Activated naive CD4-positive, alpha-beta T cell treated with anti-CD3 and anti-CD28 coated beads, Interleukin-2, amount 50 U/mL, for 24 hours (primary cell): Measurements from ENCODE around the gene LTBP1.
"Not testable (repeated sequence)": the region's sequence is repeated elsewhere in the genome, so short reads cannot be mapped to it uniquely, and the experiment has no call there.

Experiments used
- H3K27ac Mint-ChIP-seq: one replicate; pipeline ENCODE4 v1.8.0; 2021; ENCODE audit warnings: mild to moderate bottlenecking, mixed read lengths
- H3K27me3 Mint-ChIP-seq: one replicate; pipeline ENCODE4 v1.8.0; 2021; ENCODE audit warnings: mixed read lengths
- H3K36me3 Mint-ChIP-seq: one replicate; pipeline ENCODE4 v1.8.0; 2021; ENCODE audit warnings: mixed read lengths
- H3K4me1 Mint-ChIP-seq: one replicate; pipeline ENCODE4 v1.8.0; 2021; ENCODE audit warnings: mixed read lengths
- H3K4me3 Mint-ChIP-seq: one replicate; pipeline ENCODE4 v1.8.0; 2021; ENCODE audit warnings: mild to moderate bottlenecking, mixed read lengths
- H3K9me3 Mint-ChIP-seq: one replicate; pipeline ENCODE4 v1.8.0; 2021; ENCODE audit warnings: mixed read lengths

The LTBP1 gene, protein sequence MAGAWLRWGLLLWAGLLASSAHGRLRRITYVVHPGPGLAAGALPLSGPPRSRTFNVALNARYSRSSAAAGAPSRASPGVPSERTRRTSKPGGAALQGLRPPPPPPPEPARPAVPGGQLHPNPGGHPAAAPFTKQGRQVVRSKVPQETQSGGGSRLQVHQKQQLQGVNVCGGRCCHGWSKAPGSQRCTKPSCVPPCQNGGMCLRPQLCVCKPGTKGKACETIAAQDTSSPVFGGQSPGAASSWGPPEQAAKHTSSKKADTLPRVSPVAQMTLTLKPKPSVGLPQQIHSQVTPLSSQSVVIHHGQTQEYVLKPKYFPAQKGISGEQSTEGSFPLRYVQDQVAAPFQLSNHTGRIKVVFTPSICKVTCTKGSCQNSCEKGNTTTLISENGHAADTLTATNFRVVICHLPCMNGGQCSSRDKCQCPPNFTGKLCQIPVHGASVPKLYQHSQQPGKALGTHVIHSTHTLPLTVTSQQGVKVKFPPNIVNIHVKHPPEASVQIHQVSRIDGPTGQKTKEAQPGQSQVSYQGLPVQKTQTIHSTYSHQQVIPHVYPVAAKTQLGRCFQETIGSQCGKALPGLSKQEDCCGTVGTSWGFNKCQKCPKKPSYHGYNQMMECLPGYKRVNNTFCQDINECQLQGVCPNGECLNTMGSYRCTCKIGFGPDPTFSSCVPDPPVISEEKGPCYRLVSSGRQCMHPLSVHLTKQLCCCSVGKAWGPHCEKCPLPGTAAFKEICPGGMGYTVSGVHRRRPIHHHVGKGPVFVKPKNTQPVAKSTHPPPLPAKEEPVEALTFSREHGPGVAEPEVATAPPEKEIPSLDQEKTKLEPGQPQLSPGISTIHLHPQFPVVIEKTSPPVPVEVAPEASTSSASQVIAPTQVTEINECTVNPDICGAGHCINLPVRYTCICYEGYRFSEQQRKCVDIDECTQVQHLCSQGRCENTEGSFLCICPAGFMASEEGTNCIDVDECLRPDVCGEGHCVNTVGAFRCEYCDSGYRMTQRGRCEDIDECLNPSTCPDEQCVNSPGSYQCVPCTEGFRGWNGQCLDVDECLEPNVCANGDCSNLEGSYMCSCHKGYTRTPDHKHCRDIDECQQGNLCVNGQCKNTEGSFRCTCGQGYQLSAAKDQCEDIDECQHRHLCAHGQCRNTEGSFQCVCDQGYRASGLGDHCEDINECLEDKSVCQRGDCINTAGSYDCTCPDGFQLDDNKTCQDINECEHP (N-terminal part only)

DNA sequence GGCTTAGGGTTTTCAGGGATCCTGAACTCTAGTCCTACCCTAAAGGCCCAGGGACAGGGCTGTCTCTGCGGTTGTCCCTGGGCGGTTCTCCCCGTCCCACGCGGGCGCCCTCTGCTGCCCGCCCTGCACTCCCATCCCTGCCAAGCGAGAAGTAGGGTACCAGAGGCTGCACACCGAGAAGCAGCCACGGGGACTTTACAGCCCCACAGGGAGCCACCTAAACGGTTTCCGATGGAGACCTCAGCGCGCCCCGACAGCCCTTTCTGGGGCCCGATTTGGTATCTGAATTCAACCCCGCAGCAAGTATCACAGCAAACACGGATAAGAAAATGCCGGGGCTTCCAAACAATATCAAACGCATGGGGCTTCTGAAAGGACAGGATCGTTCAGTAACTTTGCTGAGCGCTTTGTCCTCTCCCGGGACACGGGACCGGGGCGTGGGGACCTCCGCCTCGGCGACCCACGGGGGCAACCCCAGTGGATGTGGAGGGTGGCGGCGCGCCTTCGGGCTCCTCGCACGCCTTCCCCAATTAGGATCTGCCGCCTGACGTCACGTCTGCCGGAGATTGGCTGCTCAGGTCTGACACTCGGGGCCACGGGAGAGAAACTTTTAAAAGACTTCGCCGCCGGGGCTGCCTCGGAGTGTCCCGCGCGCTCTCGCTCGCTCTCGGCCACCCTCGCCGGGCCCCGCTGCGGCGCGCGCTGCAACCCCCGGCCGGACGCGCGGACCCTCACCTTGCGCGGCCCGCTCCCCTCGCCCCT, at the start of gene LTBP1:
Gene LTBP1, plus strand, starts transcription at position 640 of the 762 bp plus-strand sequence. CDS start 372 bp downstream, outside the sequence.
- Mint-ChIP-seq H3K9me3 (no peaks in the 10 kb centered on the region), H3K4me1 (peaks cover 5% of the 10 kb centered on the region), H3K27ac (no peak within 1 kb of the TSS), H3K27me3 (peaks cover 20% of the 10 kb centered on the region), H3K36me3 (no peaks in the 10 kb centered on the region), H3K4me3 (peak within 1 kb of the TSS; percentile 77)

DNA sequence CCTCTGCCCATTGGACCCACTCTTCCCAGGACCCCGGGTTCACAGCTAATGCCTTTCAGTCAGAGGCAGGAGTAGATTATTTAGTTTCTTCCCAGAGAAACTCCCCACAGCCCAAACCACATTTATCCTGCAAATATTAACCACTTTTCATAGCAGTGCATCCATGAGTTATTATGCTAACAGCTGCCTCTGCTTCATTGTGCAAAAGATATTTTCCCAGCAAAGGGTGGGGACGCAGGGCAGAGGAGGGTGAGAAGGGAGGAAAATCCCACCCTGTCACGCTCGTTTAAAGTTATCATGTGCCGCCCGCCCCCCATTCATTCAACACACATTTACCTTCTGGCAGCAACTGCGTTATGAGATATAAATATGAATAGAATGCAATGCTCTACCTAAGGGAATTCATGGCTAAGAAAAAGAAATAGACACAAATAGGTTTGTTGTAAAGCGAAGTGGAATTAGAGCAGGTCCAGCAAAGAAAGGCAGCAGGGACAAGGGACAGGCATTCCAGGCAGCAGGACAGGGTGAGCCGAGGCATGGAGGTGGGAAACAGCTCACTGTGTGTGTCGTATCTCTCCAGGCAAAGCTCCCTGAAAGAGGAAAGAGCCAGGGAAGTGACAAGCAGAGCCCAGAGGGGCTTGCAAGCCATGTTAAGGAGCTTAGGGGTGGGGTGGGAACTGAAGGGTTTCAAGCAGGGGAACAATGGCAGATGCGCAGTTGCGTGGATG, 46.3 kb upstream of the LTBP1 start:
- no peak overlapping the region for H3K4me3 Mint-ChIP-seq
- H3K27me3 Mint-ChIP-seq = peaks cover 8% of the 10 kb centered on the region
- peaks cover under 1% of the 10 kb centered on the region for H3K36me3 Mint-ChIP-seq
- H3K4me1 Mint-ChIP-seq = peaks cover 4% of the 10 kb centered on the region
- no peak overlapping the region for H3K27ac Mint-ChIP-seq
- H3K9me3 Mint-ChIP-seq = peaks cover 2% of the 10 kb centered on the region

DNA sequence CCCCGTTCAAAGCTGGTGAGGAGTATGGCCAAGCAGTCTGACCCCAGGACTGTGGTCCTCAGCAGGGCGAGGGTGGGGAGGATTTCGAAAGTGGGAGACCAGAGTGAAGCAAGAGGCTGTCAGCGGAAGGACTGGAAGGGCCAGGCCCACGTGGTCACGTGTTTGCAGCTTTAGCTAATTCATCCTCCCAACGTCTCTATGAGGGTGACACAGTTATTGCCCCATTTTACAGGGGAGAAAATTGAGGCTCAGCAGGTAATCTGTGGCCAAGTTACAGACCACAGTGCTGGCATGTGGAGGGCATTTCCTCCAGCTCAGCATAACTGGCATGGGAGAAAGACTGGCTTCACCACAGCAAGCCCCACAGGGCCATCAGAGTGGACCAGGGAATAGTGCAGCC, 45.4 kb upstream of the LTBP1 start:
- Mint-ChIP-seq H3K4me3 (no peak overlapping the region), H3K27ac (no peak overlapping the region), H3K9me3 (peaks cover 9% of the 10 kb centered on the region), H3K4me1 (no peaks in the 10 kb centered on the region), H3K36me3 (peaks cover 1% of the 10 kb centered on the region), H3K27me3 (peaks cover 10% of the 10 kb centered on the region)

DNA sequence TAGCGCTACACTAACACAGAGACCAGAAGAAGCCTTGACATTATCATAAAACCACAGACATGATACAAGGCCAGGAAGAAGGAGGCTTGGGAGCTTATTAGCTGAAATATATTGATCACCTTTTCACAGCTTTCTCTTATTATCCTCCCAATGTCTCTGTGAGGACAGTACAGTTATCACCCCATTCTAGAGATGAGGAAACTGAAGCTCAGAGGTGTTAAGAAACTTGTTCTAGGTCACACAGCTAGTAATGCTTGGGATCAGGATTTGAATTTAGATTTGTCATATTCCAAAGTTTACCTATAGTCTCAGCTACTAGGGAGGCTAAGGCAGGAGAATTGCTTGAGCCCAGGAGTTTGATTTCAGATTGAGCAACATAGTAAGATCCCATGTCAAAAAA, 44.6 kb upstream of the LTBP1 start:
- peaks cover 9% of the 10 kb centered on the region for H3K9me3 Mint-ChIP-seq

DNA sequence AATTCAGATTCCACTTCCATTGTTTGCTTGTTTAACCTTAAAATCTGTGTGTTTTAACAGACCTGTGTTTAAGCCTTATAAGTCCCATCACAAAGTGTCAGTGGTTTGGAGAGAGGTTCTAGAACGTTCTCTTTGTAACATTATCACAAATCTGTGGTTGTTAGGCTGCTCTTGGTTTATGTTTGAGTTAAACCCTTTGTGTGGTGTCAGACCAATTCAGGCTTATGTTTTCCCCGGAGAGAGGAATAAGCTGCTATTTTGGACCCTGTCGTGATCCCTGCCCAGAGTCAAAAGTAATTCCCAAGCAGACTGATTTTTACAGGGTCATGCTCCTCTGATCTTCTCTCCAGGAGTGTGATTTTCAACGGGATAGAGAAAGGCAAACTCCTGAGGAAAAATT, 43.8 kb upstream of the LTBP1 start:
- H3K4me1 Mint-ChIP-seq = no peaks in the 10 kb centered on the region
- H3K4me3 Mint-ChIP-seq = no peak overlapping the region
- peaks cover 9% of the 10 kb centered on the region for H3K9me3 Mint-ChIP-seq
- H3K27ac Mint-ChIP-seq = no peak overlapping the region
- H3K36me3 Mint-ChIP-seq = peaks cover 1% of the 10 kb centered on the region
- peaks cover 7% of the 10 kb centered on the region for H3K27me3 Mint-ChIP-seq

More for the DNA sequence above, 44.6 kb upstream of the LTBP1 start:
- peaks cover 1% of the 10 kb centered on the region for H3K36me3 Mint-ChIP-seq
- no peak overlapping the region for H3K4me3 Mint-ChIP-seq
- H3K27me3 Mint-ChIP-seq = peaks cover 8% of the 10 kb centered on the region
- H3K4me1 Mint-ChIP-seq = no peaks in the 10 kb centered on the region
- no peak overlapping the region for H3K27ac Mint-ChIP-seq

DNA sequence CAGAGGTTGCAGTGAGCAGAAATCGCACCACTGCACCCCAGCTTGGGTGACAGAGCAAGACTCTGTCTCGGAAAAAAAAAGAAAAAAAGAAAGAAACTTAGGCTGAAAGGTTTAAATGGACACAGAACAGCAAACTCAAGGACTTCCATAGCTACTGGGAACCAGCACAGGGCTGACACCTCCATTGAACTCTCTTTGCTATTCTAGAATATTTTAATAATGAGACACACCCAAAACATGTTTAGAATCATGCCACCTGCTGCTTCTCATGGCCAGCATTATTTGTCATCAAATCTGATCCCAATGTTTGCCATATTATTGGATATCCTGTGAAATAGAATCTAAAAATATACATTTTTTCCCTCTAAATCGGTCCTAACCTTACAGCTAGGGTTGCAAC, 42.7 kb upstream of the LTBP1 start:
- H3K27ac Mint-ChIP-seq = no peak overlapping the region
- peaks cover 9% of the 10 kb centered on the region for H3K9me3 Mint-ChIP-seq
- H3K4me3 Mint-ChIP-seq = no peak overlapping the region
- no peaks in the 10 kb centered on the region for H3K4me1 Mint-ChIP-seq
- H3K36me3 Mint-ChIP-seq = peaks cover 1% of the 10 kb centered on the region
- H3K27me3 Mint-ChIP-seq = peaks cover 6% of the 10 kb centered on the region

DNA sequence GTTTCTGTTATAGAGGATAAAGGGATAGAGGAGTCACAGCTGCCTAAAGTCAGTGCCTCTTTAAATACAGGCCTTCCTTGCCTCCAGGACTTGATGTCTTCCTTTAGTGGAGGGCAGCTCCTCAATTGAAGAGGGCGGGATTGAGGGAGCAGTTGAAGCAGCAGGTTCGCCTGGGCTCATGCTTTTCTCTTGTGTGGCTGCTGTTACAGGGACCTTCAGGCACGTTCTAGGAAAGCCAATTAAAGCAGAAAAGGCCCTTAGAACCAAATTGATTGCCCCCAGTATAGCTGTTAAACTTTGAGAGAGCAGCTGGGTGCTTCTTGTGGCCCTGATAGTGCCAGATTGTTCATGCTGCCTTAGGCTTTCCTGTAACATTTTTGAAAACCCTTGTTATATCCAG, 42.0 kb upstream of the LTBP1 start:
- Mint-ChIP-seq H3K27ac (no peak overlapping the region), H3K9me3 (peaks cover 9% of the 10 kb centered on the region), H3K27me3 (peaks cover 6% of the 10 kb centered on the region), H3K36me3 (peaks cover 1% of the 10 kb centered on the region), H3K4me3 (no peak overlapping the region), H3K4me1 (no peaks in the 10 kb centered on the region)

DNA sequence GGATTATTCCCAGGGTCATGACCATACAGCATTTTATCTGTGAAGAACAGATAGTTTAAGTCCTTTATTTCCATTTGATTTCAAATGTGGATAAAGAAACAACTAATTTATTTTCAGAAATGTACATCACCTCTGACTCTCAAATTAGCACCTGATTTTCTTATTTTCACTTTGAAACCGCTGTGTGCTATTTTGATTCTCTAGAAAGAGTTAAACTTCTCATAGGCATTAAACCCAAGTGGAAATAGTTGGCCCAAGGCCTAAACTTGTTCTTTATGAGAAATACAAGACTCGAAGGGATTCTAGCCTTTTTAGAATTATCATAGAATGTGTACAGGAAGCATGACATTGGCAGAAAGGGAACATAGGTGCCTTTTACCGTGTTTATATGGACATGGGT, 41.5 kb upstream of the LTBP1 start:
- H3K9me3 Mint-ChIP-seq = peaks cover 9% of the 10 kb centered on the region
- H3K4me1 Mint-ChIP-seq = no peaks in the 10 kb centered on the region
- H3K27ac Mint-ChIP-seq = no peak overlapping the region
- peaks cover 1% of the 10 kb centered on the region for H3K36me3 Mint-ChIP-seq
- H3K4me3 Mint-ChIP-seq = no peak overlapping the region
- H3K27me3 Mint-ChIP-seq = peaks cover 6% of the 10 kb centered on the region

DNA sequence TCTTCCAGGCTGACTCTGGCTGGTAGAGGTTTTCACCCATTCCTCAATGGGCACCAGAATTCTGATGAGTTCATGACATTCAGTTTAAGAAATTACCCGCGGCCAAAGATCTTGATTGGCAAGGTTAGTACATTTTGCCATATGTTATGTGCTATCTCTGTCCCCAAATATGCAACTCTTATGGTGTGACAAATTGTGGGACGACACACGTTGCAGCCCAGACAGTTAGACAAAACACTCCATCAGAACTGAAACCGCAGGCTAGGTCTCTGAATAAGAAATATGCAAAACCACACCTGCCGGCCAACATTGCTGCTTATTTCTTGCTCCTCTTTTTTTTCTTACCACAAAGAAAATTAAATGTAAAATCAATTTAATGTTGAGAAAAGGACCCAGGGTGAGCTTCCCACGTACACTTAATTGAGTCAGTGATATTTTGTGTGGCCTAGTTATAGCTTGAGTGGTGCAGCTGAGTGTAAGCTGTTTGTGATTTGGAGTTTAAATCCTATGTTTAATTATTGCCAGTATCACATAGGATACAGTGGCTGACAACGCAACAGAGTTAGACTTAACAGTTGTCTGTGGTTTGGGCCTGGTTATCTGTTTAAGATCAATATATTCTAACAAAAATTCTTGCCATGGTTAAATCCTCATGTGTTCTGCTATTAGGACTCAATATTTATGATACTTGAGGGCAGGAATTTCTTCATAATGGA, 35.7 kb upstream of the LTBP1 start:
- peaks cover under 1% of the 10 kb centered on the region for H3K9me3 Mint-ChIP-seq
- H3K4me1 Mint-ChIP-seq = no peaks in the 10 kb centered on the region
- no peaks in the 10 kb centered on the region for H3K27me3 Mint-ChIP-seq
- H3K4me3 Mint-ChIP-seq = no peak overlapping the region
- H3K36me3 Mint-ChIP-seq = no peaks in the 10 kb centered on the region
- no peak overlapping the region for H3K27ac Mint-ChIP-seq

DNA sequence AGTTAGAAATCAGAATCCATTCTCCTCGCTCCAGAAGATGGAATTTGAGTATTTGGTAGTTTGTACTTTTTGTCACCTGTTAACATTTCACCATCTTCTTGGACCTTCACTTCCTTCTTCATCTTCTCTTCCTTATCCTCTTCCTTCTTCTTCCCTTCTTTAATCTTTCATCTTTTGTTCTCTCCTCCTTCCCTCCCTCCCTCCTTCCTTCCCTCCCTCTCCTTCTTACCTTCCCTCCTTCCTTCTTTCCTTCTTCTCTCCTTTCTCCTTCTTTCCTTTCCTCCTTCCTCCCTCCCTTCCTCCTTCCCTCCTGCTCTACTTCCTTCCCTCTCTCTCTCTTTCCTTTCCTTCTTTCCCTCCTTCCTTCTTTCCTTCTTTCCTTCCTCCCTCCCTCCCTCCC, 31.1 kb upstream of the LTBP1 start:
- Mint-ChIP-seq H3K4me3 (no peak overlapping the region), H3K36me3 (no peaks in the 10 kb centered on the region), H3K27ac (no peak overlapping the region), H3K27me3 (peaks cover 1% of the 10 kb centered on the region), H3K9me3 (no peaks in the 10 kb centered on the region), H3K4me1 (no peaks in the 10 kb centered on the region)

DNA sequence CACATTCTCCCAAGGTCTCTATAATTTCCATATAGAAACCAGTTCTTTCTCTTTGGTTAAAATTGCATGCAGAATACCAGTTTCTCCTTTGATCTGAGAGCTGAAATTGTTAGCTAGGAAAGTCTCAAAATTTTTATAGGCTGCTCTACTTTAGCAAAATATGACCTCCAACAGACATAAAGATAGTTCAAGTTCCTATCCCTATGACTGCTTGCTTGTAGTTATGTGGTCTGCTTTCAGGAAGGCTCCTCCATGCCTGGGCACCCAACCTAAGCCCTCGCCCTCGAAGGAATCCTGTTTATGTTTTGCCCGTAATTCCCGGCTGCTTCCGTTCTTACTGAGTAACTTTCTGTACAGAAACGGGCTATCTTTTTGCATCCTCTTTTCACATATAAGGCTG, 28.0 kb upstream of the LTBP1 start:
- Mint-ChIP-seq H3K9me3 (no peaks in the 10 kb centered on the region), H3K27me3 (peaks cover 7% of the 10 kb centered on the region), H3K36me3 (no peaks in the 10 kb centered on the region), H3K4me3 (no peak overlapping the region), H3K4me1 (no peaks in the 10 kb centered on the region), H3K27ac (no peak overlapping the region)

DNA sequence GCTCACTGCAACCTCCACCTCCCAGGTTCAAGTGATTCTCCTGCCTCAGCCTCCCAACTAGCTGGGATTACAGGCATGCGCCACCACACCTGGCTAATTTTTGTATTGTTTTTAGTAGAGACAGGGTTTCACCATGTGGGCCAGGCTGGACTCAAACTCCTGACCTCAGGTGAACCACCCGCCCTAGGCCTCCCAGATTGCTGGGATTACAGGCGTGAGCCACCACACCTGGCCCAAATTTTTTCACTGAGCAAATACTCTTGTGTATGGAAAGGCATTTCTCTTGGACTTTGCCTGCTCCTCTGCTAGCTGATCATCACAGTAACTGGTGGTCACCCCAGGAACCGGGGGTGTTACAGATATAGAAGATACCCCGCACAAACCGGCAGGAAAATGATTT, 26.9 kb upstream of the LTBP1 start:
- H3K4me3 Mint-ChIP-seq, H3K27me3 Mint-ChIP-seq: not testable (repeated sequence)

DNA sequence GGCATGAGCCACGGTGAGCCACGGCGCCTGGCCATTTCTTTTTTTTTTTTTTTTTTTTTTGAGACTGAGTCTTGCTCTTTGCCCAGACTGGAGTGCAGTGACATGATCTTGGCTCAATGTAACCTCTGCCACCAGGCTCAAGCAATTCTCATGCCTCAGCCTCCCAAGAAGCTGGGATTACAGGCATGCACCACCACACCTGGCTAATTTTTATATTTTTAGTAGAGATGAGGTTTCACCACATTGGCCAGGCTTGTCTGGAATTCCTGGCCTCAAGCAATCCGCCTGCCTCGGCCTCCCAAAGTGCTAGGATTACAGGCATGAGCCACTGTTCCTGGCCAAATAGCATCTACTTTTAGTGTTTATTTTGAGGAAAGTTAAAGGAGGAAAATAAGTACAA, 25.3 kb upstream of the LTBP1 start:
- not testable (repeated sequence) for H3K9me3 Mint-ChIP-seq, H3K4me3 Mint-ChIP-seq, H3K36me3 Mint-ChIP-seq, H3K27ac Mint-ChIP-seq, H3K27me3 Mint-ChIP-seq, H3K4me1 Mint-ChIP-seq

More for the DNA sequence above, 26.9 kb upstream of the LTBP1 start:
- H3K27ac Mint-ChIP-seq, H3K4me1 Mint-ChIP-seq, H3K9me3 Mint-ChIP-seq, H3K36me3 Mint-ChIP-seq: not testable (repeated sequence)

DNA sequence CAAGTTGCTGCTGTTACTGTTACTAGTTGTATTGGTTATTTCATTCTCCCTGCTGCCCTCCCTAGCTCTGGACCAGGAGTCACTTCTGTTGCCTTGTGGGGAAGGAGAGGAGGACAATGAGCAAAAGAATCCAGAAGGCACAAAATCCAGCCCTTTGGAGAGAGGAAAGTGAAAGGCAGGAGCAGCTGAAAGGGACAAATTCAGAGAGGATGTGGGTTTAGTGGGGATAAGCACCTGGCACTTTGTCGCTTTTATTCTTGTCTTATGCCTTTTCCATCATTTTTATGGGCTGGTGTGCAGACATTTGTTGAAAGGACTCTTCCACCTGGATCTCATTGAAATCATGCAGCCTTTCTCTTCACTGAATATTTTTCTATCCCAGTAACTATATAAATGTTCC, 24.3 kb upstream of the LTBP1 start:
- Mint-ChIP-seq H3K36me3 (no peaks in the 10 kb centered on the region), H3K27me3 (peaks cover 18% of the 10 kb centered on the region), H3K4me3 (no peak overlapping the region), H3K9me3 (no peaks in the 10 kb centered on the region), H3K27ac (no peak overlapping the region), H3K4me1 (no peaks in the 10 kb centered on the region)
